ENCODE measurements around the gene MAN1C1. TPM values are rescaled to one million over a fixed set of nuclear protein-coding genes. Genes with fewer than 3 reads are reported as not detected.

Gene MAN1C1
- polyA plus RNA-seq, 1 of the 3 experiments (the other 2 are of a cell fraction), result 0.20 TPM

GRCh38 chr1:25747046-25747719 is 130.6 kb downstream of the MAN1C1 start (continued):
- TF ChIP-seq, protein P1, sequence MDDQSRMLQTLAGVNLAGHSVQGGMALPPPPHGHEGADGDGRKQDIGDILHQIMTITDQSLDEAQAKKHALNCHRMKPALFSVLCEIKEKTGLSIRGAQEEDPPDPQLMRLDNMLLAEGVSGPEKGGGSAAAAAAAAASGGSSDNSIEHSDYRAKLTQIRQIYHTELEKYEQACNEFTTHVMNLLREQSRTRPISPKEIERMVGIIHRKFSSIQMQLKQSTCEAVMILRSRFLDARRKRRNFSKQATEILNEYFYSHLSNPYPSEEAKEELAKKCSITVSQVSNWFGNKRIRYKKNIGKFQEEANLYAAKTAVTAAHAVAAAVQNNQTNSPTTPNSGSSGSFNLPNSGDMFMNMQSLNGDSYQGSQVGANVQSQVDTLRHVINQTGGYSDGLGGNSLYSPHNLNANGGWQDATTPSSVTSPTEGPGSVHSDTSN (IDR thresholded peaks at IDR 0.05), result no peak
- TF ChIP-seq RXRA (IDR thresholded peaks at IDR 0.05; ENCODE audit: borderline replicate concordance, low read depth), result no peak
- no peak for TF ChIP-seq MAX (IDR thresholded peaks at IDR 0.05; ENCODE audit: low read depth)
- TF ChIP-seq TEAD4 (IDR thresholded peaks at IDR 0.05; ENCODE audit: borderline replicate concordance, insufficient read depth), result no peak

DNA sequence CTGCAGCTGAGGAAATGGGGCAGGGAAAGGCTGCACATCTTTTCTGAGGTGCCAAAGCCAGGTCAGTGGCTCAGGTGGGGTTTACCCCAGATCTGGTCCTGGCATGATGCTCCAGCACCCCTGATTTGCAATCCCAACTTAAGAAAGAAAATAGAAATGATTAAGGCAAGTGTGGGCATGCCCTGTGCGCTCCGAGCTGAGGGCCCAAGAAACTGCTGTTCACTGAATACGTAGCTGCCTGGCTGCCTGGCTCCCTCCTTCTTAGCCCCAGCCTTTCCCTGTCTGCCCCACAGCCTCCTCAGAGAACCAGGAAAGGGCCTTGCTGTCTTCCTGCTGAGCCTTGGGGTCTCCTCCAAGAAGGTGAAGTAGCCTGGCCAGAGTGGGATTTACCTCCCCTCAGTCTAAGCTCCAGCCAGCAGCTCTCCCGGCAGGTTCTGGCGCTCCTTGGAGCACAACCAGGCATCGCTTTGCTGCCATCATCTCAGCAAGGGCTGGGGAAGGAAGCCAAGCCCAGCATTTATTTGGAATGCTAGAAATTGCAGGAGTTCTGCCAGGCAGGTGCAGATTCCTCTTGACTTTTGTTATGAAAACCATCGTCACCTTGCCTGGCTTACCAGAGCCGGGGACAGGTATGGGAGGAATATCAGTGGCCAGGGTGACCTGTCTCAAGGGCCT is 132.1 kb downstream of the MAN1C1 start:
- ChIA-PET POLR2A (no interaction called here), CTCF (interaction anchor here (1.0 to 1.3 kb wide), 2 partner anchors 130 to 176 kb away, joined by 4 to 5 read pairs; no protein-coding TSS in a partner anchor)
- Histone ChIP-seq H3K4me2 (no peak overlapping the region), H3K9ac (no peak overlapping the region), H3K9me2 (no peaks in the 10 kb centered on the region), H2AFZ (ENCODE audit: low read depth) (no peak overlapping the region), H3K79me2 (ENCODE audit: insufficient read depth) (no peaks in the 10 kb centered on the region), H4K20me1 (ENCODE audit: insufficient read depth) (no peaks in the 10 kb centered on the region), H3K27ac (ENCODE audit: low read depth in 2 of 2, low read length in 1 of 2) (no peak overlapping the region; a peak in 1 of 4 replicates), H3K4me1 (ENCODE audit: control insufficient read depth in 1 of 2, insufficient read depth in 2 of 2, low read depth in 1 of 2, low read length in 1 of 2) (peaks cover 0 to 27% of the 10 kb centered on the region in 2 experiments; a peak in 1 of 4 replicates), H3F3A (replicated peaks; ENCODE audit: insufficient read depth) (no peaks in the 10 kb centered on the region), H3K27me3 (ENCODE audit: insufficient read depth) (peaks cover 8% of the 10 kb centered on the region; the same call in 1 of the 2 replicates), H3K36me3 (replicated peaks in 1 of 2; ENCODE audit: control insufficient read depth in 1 of 2, insufficient read depth in 2 of 2, low read length in 1 of 2) (no peaks in the 10 kb centered on the region), H3K4me3 (ENCODE audit: low read depth in 2 of 2, low read length in 1 of 2) (no peak overlapping the region), H3K9me3 (no peaks in the 10 kb centered on the region)
- 98% methylated on average over 4 of the region's 8 CpGs for WGBS (ENCODE audit: low lambda C conversion rate)
- TF ChIP-seq FOSL2 (IDR thresholded peaks at IDR 0.05; ENCODE audit: borderline replicate concordance, low read depth) (no peak), NRF1 (IDR thresholded peaks at IDR 0.05; ENCODE audit: low read depth, low read length) (no peak), REST (IDR thresholded peaks at IDR 0.05; ENCODE audit: low read depth, low read length) (no peak), RAD21 (IDR thresholded peaks at IDR 0.05; ENCODE audit: low read length) (no peak), RXRA (IDR thresholded peaks at IDR 0.05; ENCODE audit: borderline replicate concordance, low read depth) (no peak), ELF1 (IDR thresholded peaks at IDR 0.05) (no peak)
- no peak for DNase-seq
